AG09319 (cell line): Measurements from ENCODE around the gene PGBD5.

Source experiments
- DNase-seq: peaks from one replicate; pipeline ENCODE4 v3.0.0-alpha.2; 2010; ENCODE audit warnings: low read depth; ENCODE audit errors: extremely low read depth
- TF ChIP-seq, protein P1 (sequence below): IDR thresholded peaks from 2 replicates; pipeline ENCODE4 v1.5.1; 2011; ENCODE audit warnings: low read depth, mild to moderate bottlenecking, inconsistent platforms, low read length, moderate library complexity

Gene PGBD5

DNA sequence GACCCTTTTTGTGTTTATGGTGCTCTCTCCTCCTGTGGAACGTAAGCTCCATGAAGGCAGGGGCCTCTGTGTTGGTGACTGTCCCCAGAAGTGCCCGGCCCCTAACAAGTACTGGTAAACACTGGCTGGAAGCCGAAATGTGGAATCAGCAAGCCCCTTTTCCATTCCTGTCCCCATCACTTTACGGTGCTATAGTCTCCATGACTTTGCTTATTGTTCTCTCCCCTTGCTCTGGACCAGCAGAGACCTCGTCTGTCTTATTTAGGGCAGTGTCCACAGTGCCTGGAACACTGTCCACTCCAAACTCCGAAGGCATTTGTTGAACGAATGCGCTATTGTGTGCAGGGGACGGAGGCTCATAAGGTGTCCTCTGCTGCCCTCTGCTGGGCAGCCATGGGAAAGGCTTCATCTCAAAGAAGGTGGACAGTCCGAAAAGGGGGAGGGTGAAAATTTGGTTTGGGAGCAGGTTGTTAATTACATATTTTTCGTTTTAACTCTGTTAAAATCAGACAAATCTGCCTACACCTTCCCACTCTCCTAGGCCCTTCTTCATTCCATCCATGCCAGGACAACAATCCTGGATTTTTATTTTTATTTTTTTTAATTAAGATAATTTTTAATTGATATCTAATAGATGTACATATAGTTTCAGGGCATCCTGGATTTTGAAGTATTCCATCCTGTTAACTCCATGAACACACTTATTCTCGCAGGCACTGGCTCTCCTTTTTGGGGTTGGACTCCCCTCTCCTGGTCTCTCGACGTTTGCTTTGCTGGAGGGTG lies 115.6 kb downstream of the PGBD5 start:
- TF ChIP-seq, protein P1, sequence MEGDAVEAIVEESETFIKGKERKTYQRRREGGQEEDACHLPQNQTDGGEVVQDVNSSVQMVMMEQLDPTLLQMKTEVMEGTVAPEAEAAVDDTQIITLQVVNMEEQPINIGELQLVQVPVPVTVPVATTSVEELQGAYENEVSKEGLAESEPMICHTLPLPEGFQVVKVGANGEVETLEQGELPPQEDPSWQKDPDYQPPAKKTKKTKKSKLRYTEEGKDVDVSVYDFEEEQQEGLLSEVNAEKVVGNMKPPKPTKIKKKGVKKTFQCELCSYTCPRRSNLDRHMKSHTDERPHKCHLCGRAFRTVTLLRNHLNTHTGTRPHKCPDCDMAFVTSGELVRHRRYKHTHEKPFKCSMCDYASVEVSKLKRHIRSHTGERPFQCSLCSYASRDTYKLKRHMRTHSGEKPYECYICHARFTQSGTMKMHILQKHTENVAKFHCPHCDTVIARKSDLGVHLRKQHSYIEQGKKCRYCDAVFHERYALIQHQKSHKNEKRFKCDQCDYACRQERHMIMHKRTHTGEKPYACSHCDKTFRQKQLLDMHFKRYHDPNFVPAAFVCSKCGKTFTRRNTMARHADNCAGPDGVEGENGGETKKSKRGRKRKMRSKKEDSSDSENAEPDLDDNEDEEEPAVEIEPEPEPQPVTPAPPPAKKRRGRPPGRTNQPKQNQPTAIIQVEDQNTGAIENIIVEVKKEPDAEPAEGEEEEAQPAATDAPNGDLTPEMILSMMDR: peak; percentile 98
- DNase-seq: peak; percentile 43

DNA sequence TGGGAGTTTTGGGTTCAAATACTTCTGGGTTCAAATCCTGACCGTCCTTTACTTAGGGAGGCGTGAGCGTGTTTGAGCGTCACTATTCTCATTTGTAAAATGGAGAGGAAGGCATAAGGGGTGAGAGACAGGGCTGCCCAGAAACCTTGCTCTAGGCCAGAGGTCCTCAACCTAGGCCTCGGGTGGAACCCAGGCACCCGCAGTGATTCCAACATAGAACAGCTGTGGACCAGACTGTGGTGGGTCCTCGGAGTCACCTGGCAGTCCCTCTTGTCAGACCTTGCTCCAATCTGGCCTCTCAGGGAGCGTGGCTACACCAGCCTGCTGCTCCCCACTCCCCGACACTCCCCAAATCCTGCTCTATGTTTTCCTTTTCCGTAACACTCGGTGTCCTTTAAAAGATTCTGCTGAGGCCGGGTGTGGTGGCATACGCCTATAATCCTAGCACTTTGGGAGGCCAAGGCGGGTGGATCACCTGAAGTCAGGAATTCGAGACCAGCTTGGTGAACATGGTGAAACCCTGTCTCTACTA lies 116.4 kb downstream of the PGBD5 start:
- DNase-seq: no peak
- TF ChIP-seq, protein P1: no peak

DNA sequence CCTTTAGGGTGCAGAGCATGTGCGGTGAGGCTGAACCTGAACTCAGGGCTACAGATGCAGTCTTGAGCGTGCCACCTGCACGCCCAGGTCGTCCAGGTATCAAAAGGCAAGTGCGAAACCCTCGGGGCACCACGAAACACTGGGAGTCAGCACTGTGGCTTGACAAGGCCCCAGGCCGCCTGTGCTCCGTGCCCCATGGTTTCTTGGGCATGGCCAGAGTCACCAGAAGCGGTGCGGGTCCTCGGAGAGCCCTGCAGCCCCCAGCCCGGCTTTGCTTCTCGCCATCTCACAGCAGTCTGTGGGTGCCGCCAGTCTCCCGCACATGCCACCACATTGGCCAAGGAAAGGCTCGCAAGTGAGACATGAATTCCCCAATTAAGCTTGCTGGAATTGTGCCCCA lies 117.3 kb downstream of the PGBD5 start:
- TF ChIP-seq, protein P1: no peak
- no peak for DNase-seq

DNA sequence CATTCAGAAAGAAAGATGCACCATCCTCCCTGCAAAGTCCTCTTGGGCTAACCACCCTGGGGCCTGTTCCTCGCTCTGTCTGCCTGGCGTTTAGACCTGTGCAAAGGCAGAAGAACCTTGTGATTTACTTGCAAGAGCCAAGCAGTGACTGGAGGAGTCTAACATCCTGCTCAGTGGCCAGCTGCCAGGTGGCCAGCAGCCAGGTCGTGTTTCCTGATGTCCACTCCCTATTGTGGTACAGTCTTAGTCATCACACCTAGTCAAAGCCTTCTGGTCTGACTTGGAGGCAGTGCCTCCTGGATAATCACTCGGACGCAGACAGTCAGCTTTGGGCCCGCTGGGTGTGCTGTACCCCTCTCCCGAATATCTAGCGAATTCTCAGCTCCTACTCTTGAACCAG lies 118.1 kb downstream of the PGBD5 start:
- DNase-seq: peak; percentile 11
- TF ChIP-seq, protein P1: no peak

DNA sequence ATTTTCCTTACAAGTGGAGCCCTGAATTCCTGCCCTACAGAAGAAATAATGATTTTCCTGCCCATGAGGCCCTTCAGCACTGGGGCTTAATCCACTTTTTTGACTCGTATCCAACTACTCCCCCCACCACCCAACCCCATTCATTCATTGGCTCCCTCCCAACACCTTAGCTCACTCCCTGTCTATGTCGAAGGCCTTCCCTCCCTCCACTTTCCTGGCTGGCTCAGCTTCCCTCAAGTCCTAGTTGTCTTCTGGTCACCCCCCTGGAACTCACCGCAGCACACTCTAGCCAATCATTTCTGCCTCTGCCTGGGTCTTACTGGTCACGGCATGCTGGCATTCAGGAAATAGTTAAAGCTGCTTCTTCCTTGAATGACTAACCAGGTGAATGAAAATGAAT lies 118.9 kb downstream of the PGBD5 start:
- TF ChIP-seq, protein P1: no peak
- DNase-seq: no peak

DNA sequence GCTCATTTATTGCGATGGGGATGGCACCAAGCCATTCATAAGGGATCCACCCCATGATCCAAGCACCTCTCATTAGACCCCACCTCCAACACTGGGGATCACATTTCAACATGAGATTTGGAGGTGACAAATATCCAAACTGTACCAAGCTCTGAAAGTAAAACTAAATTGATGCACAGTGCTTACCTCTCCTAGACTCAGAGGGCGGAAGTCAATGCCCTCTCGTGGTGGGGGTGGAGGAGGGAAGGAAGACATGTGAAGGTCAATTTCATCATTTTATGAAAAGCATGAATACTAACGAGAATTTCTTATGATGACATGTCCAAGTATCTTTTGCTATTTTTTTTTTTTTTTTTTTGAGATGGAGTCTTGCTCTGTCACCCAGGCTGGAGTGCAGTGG lies 120.0 kb downstream of the PGBD5 start:
- no peak for DNase-seq
- TF ChIP-seq, protein P1: no peak

DNA sequence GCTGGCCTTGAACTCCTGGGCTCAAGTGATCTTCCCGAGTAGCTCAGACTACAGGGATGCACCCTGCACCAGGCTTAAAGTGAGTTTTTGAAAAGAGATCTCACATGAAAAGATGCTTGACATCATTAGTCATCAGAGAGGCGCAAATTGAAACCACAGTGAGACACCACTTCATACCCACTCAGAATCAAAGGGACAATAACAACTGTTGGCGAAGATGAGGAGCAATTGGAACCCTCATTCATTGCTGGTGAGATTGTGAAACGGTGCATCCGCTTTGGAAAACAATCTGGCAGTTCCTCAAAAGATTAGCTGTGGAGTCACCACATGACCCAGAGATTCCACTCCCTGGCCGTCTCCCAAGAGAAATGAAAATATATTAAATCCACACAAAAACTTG lies 122.3 kb downstream of the PGBD5 start:
- TF ChIP-seq, protein P1: no peak
- no peak for DNase-seq
